ENCODE results near the gene SPO11. TPM values are rescaled to one million over a fixed set of nuclear protein-coding genes. Genes with fewer than 3 reads are reported as not detected.

The SPO11 gene
- total and polyA plus RNA-seq, 2 of the 8 experiments (the other 6 are each of a cell fraction or from before 2014, with no cell fraction given) = not detected

- no peak for TF ChIP-seq RXRA (IDR thresholded peaks at IDR 0.05; ENCODE audit: insufficient read depth, low read depth, low read length)
Observed at GRCh38 chr20:57353351-57353750, 23.7 kb downstream of the SPO11 start (continued).

Data from H1 (cell line).